ACHN (cell line): ENCODE measurements around the gene GRID1.
A peak's percentile ranks its signal among the peaks of the same experiment; 100 is the strongest.

Experiments
- DNase-seq: peaks from one replicate; pipeline ENCODE4 v3.0.0-alpha.2; 2015
- in situ Hi-C: cut with HindIII; loops from 2 replicates; pipeline ENCODE4 v1.10.0; 2017; ENCODE audit warnings: low sequenced_read_pairs, low pct_ligation_motif_present, low pct_unique_long_range_greater_than_20kb

GRID1 gene

DNA sequence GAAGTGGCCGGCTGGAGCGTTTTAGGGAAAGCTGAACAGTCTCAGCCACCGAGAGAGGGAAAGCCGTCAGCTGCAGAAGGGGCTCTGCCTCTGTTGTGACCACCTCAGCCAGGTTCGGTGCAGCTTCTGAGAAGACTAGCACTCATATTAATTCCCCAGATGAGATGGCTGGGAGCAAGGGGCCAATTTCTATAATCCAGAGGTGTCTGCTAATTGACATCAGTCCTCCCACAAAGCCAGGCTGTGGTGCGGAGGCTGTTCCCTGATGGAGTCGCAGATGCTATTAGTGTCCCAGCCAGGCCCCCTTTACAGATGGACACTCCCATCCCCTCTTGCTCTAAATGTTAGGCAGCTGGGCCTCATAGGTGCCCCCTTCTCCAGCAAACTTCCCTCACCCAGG is 133.5 kb downstream of the GRID1 start:
- in situ Hi-C loops: no loop called here
- no peak for DNase-seq

GRCh38 chr10:86232644-86233043 is 134.0 kb downstream of the GRID1 start:
- DNase-seq: no peak
- in situ Hi-C loops: no loop called here

- DNase-seq: no peak
- in situ Hi-C loops: no loop called here
These were observed 134.6 kb downstream of the GRID1 start for GRCh38 chr10:86231796-86232560.

GRCh38 chr10:86230557-86231180 is 135.9 kb downstream of the GRID1 start:
- in situ Hi-C loops: no loop called here
- DNase-seq: no peak

- no peak for DNase-seq
- in situ Hi-C loops: no loop called here
These were observed 136.6 kb downstream of the GRID1 start for GRCh38 chr10:86229811-86230556.

DNA sequence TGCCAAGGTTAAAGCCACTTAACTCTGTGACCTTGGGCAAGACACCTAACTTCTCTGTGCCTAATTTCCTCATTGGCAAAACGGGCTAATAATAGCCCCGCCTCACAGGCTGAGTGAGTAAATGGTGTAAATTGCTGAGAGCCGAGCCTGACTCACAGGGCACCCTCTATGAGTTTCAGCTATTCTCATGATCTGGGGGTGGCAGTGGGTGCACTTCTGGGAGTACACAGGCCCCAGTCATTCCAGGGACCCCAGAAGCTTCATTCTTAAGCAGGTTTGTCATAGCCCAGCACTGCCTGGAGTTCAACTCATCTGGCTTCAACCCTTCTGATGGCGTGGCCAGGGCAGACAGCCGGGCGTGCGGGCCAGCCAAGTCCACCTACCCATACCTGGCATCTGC is 137.2 kb downstream of the GRID1 start:
- DNase-seq: no peak
- in situ Hi-C loops: no loop called here

DNA sequence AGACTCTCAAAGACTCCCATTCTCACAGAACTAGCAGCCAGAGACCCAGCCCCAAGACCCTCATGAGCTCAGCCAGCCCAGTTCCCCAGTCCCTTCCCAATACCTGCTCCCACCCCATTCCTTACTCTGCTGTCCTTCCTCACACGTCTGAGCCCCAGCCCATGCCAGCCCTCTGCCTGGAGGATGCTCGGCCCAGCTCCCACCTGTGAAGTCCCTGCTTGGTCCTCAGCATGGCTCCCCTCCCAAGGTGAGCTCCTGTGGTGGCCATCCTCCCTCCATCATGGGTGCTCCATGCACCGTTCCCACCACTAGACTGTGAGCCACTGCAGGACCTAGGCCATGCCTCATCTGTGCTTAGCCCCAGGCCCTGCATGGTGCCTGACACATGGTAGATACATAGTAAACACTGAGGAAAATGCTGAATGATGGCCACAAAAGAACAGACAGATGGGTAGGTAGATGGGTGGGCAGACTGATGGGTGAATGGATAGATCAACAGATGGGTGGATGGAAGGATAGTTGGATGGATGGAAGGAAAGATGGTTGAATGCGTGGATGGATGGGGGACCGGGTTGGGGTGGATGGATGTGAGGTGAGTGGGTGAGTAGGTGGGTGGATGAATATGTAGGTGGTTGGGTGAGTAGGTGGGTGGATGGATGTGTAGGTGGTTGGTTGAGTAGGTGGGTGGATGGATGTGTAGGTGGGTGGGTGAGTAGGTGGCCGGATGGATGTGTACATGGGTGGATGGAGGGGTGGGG is 138.9 kb downstream of the GRID1 start:
- in situ Hi-C loops: no loop called here
- no peak for DNase-seq

- in situ Hi-C loops: no loop called here
- DNase-seq: no peak
These were observed 139.8 kb downstream of the GRID1 start for GRCh38 chr10:86226781-86227201.

- in situ Hi-C loops: no loop called here
- DNase-seq: no peak
These were observed 140.6 kb downstream of the GRID1 start for GRCh38 chr10:86226016-86226415.

DNA sequence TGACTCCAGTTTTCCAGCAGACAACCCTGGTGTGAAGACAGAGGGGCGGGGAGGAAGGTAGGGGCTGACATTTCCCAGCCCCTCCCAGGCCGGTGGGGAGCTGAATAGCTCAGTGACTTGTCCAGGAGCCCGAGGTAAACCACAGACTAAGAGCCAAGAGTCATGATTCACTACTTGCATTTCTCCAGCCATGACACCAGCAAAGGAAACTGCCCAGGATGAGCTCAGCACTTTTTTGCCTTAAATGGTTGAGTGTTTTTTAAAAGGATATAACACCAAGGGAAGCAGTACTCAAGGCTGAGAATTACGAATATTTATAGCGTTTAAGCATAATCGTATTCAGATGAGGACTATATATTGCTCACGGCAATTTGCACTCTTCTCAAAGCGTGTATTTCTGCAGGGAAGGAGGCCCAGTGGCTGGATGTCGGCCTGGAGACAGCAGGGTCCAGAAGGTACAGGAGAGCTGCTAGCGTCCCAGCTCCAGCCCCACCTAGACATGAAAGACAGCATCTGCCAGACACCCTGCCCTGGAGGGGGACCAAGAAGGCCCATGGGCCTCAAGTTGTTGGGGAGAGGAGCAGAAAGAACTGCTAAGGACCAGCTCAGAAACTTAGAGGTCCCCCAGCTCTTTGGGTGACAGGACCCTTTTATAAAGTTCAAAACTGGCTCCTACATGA is 141.4 kb downstream of the GRID1 start:
- in situ Hi-C loops: no loop called here
- DNase-seq: peak; percentile 94

GRCh38 chr10:86224354-86225102 is 142.1 kb downstream of the GRID1 start:
- in situ Hi-C loops: no loop called here
- peak; percentile 67 for DNase-seq

- in situ Hi-C loops: no loop called here
- no peak for DNase-seq
These were observed 143.3 kb downstream of the GRID1 start for GRCh38 chr10:86223256-86223655.

DNA sequence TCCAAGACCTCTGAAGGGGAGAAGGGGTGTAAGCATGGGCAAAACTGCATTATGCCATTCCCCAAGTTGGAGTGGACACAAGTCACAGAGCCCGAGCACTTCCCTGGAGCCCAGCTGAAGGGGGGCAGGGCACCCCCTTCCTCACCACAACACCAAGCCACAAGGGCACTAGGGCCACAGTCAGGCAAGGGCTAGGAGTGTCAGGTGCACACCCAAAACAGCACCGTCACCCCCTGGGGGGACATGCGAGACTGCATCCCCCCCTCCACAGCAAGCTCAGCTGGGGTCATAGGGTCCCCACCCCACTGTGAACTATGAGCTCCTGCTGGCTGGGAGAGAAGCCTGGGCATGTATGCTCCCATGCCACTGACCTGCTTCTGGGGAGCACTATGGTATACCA is 143.9 kb downstream of the GRID1 start:
- DNase-seq: no peak
- in situ Hi-C loops: no loop called here

GRCh38 chr10:86222336-86222650 is 144.3 kb downstream of the GRID1 start:
- in situ Hi-C loops: no loop called here
- no peak for DNase-seq

DNA sequence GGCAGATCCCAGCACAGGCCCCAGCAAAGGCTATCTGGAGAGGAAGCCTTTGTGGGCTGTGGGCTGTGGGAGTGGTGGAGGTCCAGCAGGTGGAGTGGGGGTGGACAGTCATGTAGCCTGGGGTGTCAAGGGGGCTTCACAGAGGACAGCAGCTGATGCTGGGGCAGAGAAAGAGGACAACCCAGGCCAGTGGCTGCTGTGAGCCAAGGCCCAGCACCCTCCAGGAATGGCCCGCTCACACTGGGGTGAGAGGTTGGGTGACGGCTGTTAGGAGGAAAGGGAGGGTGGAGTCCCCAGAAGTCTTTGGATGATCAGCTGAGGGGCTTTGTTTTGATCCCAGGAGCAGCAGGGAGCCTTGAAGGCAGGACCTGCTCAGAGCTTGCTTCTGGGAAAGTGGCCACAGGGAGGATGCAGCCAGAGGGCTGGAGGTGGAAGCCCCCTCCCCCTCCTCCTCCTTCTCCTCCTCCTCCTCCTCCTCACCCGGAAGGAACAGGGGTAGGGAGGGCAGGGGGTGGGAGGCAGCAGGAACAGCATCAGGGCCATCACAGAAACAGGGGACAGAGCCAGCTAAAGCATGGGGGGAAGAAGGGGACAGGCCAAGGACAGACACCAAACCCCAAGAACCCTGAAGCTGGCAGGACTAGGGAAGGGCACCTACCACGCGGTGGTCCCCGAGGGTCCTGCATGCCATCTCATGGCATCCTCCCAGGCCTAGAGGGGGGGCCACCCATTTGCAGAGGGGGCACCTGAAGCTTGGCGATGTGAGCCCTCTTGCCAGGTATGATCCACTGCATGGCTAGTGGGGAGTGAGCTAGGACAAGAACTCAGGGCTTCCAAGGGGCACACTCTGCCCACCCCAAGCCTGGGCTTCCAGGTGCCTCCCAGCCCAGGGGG is 144.9 kb downstream of the GRID1 start:
- DNase-seq: no peak

GRCh38 chr10:86220626-86221025 is 146.0 kb downstream of the GRID1 start:
- in situ Hi-C loops: no loop called here
- DNase-seq: no peak

More for the DNA sequence above, 144.9 kb downstream of the GRID1 start:
- in situ Hi-C loops: no loop called here

DNA sequence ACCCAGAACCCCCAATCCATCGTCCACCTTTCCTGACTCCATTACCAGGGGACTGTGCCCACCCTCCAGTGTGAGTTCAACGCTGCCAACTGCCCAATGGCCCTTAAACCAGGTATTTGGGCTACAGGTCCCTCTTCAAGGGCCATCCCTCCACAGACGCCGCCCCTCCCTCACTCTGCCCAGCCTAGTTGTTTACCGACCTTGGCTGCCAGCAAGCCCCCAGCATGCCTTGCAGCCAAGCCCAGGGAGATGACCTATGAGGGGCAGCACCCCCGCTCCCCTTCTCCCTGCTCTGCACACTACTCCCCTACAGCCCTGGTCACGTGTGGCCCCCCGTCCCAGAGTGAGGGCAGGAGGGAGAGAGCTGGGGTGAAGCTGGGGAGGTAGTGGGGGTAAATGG is 147.3 kb downstream of the GRID1 start:
- in situ Hi-C loops: no loop called here

More for the DNA sequence above, 147.3 kb downstream of the GRID1 start:
- DNase-seq: no peak
